ENCODE results near the gene ZNF254.
"Not testable (repeated sequence)": the region's sequence is repeated elsewhere in the genome, so short reads cannot be mapped to it uniquely, and the experiment has no call there.

The ZNF254 gene

DNA sequence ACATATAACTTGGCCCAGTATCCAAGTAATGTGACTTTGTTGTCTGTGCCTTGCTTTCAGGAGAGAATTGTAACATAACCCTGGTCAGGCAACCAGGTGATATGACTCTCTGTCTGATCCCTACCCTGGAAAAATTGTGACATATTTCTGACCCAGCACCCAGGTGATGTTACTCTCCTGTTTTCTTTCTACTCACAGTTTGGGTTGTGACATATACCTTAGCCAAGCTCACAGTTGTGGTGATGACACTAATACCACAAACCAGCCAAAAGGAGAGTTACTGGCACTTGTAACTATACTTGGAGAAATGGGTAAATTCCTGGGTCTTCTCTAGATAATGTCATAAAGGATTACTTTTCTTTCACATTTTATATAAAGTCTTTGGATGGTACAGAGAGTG, 14.3 kb upstream of the ZNF254 start:
- DNase-seq (ENCODE audit: low read depth in 2 of 2), result no peak

DNA sequence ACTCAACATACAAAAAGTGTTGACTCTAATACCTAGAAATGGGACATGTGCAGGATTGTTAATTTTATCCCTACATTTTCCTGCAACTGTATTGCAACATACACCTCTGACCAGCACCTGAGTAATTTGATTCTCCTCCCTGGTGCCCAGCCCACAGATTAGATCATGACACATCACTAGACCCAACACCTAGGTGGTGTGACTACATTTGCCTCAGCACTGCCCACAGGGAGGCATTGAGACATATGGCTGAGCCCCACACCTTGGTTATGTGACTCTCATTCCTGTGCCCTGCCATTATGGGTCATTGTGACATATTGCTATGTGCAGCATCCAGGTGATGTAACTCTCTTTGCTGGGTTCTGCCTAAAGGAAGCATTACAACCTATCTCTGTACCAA, 13.2 kb upstream of the ZNF254 start:
- no peak for DNase-seq (ENCODE audit: low read depth in 2 of 2)

DNA sequence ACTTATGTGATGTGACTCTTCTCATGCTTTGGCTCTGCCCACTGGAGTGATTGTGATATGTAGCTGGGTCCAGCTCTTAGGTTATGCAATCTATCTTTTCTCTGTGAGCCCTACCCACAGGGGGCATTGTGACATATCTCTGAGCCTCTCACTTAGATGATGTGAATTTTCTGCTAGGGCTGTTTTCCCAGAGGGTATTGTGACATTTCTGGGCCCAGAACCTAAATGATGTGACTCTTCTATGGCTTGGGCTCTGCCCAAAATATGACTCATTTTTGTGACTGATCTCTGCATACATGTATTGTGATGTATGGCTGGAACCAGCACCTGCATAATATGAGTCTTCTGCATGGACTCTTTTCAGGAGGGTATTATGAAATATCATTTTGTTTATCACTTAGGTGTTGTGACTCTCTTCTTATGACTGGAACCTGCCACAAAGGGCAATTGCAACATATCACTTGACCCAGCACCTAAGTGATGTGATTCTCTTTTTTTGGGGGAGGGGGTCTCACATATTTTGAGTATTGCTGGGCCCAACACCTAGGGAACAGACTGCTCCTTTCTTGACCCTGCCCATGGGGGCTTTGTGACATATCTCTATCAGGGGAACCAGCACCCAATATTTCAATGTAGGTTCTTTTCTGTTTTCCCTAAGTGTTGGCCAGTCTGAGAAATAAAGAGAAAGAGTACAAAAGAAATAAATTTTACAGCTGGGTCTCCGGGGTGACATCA, 12.1 kb upstream of the ZNF254 start:
- no peak for DNase-seq (ENCODE audit: low read depth in 2 of 2)

DNA sequence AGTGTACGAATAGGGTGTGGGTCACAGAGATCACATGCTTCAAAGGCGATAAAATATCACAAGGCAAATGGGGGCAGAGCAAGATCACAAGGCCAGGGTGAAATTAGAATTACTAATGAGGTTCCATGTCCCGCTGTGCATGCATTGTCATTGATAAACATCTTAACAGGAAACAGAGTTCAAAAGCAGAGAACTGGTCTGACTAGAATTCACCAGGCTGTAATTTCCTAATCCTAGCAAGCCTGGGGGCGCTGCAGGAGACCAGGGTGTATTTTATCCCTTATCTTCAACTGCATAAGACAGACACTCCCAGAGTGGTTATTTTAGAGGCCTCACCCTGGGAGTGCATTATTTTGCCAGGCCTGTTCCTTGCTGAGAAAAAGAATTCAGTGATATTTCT, 11.5 kb upstream of the ZNF254 start:
- DNase-seq (ENCODE audit: low read depth in 2 of 2), result not testable (repeated sequence)

DNA sequence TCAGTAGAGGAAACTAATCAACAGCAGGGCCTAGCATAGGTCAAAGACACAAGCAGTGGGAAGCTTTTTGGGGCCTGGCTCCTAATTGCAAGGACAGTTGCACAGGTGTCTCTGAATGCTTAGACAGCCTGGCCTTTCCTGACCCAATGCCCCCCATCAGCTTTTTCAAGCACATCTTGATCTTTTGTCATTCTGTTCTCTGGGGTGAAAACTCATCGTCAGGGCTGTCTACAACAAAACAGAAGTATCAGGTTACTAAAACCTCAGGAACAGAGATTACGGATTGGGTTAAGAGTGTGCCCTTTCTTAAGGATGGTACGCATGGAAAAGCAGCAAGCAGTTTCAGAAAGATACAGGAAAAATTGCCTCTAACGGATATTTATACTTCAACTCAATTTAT, 8.3 kb upstream of the ZNF254 start:
- DNase-seq (ENCODE audit: low read depth in 2 of 2), result no peak

DNA sequence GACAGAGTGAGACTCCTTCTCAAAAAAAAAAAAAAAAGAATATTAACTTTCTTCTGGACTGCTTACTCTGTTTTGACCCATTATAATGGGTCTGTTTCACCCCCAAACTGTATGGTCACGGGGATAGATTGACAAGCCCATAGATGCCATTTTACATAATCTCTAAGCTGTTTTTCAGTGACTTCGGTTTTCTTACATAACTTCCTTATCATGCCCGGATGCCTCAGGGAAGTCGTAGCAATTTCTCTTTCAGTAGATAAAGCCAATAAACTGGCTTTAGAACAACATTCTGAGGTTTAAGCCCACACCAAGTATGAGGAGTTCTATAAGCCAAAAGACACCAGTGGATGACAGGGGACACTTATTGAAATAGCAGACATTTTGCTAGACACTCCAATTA, 5.9 kb upstream of the ZNF254 start:
- no peak for DNase-seq (ENCODE audit: low read depth in 2 of 2)

DNA sequence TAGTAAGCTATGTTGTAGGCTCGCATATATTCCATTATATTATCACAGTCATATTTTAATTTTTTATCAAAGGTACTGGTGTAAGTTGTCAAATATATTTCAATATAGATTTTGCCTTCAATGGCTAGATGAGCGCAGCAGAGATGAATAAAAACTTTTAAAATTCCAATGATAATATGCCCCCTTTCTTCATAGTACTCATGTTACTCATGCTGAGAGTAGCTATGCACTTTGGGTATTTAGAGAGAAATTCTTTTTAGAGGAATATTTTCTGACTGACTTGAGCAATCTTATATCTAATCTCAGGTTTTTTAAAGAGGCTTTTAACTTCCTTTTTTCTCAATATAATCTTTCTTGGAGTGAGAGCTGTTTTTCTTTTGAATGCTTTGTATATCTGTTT, 11.4 kb downstream of the ZNF254 start:
- no peak for DNase-seq (ENCODE audit: low read depth in 2 of 2)

DNA sequence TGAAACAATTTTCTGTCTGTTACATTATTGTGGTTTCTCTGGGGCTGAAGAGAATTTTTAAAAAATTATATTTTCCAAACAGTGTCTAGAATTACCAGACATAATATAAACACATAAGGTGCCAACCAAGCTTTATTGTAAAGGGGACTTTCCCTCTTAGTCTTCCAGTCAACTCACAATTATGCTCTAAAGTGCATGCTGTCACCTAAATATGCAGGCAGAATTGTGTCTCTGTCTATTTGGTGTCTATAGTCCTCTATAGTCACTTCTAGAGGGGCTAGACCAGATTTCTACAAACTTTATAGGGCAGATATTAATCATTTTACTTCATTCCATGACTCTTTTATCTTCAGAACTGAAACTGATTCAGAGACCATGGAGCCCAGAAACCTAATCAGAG, 12.8 kb downstream of the ZNF254 start:
- no peak for DNase-seq (ENCODE audit: low read depth in 2 of 2)

DNA sequence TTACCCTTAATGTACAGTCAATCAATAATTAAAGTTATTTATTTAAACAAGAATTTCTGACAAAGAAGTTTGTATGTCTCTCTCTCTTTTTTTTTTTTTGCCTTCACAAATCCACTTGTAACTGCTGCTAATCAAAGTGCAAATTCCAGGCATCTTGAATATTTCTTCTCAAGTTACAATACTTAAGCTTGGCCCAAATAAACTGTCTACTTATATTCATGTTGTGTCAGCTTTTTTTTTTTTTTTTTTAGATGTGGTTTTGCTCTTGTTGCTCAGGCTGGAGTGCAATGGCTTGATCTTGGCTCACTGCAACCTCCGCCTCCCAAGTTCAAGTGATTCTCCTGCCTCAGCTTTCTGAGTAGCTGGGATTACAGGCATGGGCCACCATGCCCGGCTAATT, 13.6 kb downstream of the ZNF254 start:
- not testable (repeated sequence) for DNase-seq (ENCODE audit: low read depth in 2 of 2)

DNA sequence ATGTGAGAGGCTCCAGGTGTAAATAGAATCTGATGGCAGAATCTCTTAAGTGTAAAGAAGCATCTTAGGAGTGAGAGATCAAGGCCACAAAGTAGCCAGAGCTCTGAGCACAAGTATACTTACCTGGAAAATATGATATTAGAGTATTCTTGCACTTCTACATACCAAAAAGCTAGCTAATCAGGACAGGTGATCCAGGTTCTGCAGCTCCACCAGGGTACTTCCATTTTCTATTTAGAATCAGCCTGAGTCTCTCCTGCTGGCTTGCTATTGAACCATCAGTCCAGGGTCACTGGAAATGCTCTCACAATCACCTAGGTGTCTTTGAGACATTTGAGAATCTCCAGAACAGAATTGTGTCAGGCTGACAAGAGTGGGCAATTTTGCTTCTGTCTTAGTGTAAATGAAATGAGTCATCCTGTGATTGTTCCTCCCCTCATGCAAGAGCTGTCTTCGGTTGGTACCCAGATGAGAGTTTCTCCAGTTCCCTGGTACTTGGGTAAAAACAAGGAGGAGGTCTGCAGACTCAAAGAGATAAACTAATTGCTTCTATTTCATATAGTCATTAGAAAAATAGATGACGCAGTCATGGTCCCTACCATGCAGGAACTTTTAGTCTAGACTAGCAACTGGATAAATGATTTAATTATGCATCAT, 14.6 kb downstream of the ZNF254 start:
- no peak for DNase-seq (ENCODE audit: low read depth in 2 of 2)

DNA sequence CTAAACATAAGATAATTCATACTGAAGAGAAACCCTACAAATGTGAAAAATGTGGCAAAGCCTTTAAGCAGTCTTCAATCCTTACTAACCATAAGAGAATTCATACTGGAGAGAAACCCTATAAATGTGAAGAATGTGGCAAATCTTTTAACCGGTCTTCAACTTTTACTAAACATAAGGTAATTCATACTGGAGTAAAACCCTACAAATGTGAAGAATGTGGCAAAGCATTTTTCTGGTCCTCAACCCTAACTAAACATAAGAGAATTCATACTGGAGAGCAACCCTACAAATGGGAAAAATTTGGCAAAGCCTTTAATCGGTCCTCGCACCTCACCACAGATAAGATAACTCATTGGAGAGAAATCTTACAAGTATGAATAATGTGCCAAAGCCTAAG, 40.6 kb downstream of the ZNF254 start:
- DNase-seq (ENCODE audit: low read depth in 2 of 2), result no peak

DNA sequence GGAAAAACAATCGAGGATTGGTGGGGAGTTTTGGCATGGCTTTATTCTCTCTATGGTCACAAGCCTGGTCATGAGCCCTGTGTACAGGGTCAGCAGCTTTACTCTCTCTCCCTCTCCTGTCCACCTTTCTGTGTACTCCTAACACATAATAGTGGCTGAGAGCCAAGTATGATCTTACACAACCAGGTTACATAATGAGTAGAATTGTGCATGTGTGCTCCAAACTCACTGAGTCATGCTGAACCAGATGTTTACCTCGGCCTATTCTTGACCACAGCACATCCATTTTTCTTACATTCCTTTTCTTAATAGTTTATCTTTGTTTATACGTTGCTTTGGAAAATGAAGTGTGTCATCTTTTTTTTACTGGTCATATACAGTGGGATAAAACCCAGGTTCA, 53.1 kb downstream of the ZNF254 start:
- DNase-seq (ENCODE audit: low read depth in 2 of 2), result peak in 1 of 2 experiments; percentile 5

DNA sequence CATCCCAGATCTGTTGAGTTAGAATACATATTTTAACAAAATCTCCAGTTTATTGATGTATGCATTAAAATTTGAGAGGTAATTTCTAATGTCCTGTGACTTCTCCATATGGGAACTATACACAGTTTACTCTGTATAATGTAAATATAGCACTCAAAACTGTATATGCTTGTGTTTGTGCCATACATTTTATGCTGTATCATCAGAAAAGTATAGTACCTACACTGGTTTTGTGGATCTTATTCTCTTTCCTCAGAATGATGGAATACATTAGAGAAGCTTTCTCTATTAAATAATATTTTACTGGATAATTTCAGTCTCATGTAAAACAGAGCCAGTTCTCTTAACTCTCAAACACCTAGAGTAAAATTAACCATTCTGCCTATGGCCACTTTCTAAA, 53.6 kb downstream of the ZNF254 start:
- no peak for DNase-seq (ENCODE audit: low read depth in 2 of 2)

DNA sequence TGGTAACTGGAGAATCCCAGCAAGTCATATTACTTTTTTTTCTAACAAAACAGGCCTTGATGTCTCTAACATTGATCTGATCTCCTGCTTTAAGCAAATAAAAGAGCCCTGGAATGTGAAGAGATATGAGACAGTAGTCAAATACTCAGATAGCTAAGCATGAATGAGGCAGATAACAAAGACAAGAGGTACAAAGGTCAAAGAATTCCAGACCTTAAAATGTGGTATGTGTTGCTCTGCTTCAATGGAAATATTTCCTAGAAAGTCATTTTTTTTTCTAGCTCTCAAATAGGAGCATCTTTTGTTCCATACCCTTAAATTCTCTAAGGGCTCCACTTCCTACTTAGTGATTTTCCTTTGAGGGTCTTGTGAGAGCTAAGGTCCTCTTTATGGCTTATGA, 54.6 kb downstream of the ZNF254 start:
- DNase-seq (ENCODE audit: low read depth in 2 of 2), result no peak

DNA sequence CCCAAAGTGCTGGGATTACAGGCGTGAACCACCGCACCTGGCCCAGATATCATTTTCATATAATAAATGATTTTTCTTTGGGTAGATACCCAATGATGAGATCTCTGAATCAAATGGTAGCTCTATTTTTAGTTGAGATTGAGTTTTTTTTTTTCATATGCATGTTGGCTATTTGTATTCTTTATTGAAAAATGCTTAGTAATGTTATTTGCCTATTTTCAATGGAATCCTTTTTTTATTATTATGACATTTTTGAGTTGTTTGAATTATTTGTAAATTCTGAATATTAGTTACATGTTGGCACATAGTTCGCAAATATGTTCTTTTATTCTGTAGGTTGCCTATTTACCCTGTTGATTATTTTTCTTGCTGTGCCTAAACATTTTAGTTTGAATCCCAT, 55.8 kb downstream of the ZNF254 start:
- DNase-seq (ENCODE audit: low read depth in 2 of 2), result no peak

DNA sequence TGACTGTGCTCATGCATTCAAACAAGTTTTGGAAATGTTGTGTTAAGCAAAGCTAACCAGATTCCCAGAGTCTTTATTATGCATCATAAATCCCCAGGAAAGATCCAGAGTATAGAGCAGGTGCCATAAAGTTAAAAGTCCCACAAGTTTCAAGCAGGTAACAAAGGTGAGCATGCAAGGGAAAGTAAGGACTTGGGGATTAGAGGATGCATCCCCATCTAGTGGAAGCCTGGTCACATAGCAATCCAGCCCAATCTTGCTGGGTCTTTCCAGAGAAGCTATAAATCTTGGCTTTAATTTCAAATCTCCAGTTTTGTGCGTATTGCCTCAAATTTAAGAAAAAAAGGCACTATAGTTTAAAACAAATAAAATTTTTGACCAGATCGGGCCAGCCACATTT, 72.7 kb downstream of the ZNF254 start:
- no peak for DNase-seq (ENCODE audit: low read depth in 2 of 2)

DNA sequence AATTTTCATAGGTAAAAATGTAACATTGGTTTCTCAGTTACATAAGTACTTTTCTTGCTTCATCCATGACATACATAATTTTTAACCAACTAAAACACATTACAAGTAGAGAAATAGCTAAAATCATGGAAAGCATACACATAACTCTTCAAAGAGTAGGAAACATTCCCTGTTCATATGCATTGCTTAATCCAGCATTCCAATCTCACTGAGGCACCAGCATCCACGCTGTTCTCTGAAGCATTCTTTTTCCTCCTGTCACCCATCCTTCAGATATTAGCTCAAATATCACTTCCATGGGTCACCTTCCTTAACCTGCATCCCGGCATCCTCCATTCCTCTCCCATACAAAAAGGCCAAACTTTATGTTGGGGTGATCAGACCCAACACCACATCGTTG, 79.1 kb downstream of the ZNF254 start:
- DNase-seq (ENCODE audit: low read depth in 2 of 2), result no peak

DNA sequence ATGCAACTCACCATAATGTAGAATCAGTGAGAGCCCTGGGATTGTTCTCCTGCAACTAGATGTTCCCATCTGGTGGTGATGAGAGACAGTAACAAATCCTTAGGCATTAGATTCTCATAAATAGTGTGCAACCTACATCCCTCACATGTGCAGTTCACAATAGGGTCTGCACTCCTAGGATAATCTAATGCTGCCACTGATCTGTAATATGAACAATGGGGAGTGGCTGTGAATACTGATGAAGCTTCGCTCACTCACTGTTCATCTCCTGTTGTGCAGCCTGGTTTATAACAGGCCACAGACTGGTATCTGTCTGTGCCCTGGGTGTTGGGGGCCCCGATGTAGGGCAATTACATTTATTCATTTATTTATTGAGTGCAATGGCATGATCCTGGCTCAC, 86.9 kb downstream of the ZNF254 start:
- DNase-seq (ENCODE audit: low read depth in 2 of 2), result no peak

DNA sequence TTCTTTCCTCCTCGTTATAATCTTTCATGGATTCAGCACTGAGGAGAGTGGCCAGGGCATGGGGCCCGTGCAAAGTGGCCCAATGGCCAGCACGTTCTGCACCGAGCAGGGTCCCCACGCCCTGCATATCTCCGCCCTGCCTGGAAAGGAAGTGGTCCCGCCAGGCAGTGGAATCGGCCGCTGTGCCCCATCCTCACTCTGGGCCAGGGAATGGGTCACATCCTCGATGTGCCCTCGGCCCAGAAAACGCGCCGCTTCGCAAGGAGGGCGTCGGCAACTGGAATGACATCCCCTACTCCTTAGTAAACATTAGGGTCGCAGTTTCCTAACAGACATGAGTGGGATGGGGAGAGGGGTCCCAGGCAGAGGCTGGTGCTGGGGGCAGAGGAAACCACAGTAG, 90.7 kb downstream of the ZNF254 start:
- DNase-seq (ENCODE audit: low read depth in 2 of 2), result no peak

DNA sequence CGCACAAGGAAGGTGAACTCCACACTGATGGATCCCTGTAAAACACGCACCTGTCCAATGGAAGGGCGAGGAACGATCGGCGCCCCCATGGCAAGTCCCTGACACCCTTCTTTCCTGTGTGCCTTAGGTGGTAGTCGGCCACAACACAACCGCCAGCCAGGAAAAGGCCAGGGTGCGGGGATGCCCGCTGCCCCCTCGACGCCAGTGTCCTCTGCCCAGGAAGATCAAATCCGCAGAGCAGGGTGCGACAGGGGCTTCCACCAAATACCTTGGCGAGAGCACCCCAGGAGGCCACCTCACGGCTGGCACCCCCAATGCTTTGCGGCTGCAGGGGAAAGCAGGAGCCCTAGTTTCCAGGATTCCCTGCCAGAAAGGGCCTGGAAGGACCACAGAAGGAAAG, 91.2 kb downstream of the ZNF254 start:
- DNase-seq (ENCODE audit: low read depth in 2 of 2), result no peak

All from fibroblast of skin of left biceps (primary cell).